GM12878 (cell line): Measurements from ENCODE around the gene POFUT1.

Source experiments
- CBX3 ChIP-seq: fragments of 200-600 bp; sonication (generic); IDR thresholded peaks from 2 replicates; pipeline ENCODE4 v1.6.1; 2016; ENCODE audit warnings: low read depth, borderline replicate concordance
- CREM ChIP-seq: IDR thresholded peaks from 2 replicates; pipeline ENCODE4 v1.6.1; 2014; ENCODE audit warnings: antibody characterized with exemption, low read depth
- CTCF ChIP-seq, 3 experiments: IDR thresholded peaks in 2 of 3; conservative IDR thresholded peaks in 1 of 3; 2 replicates each; pipeline ENCODE4 v1.5.1; 2011; ENCODE audit warnings: low read depth in 3 of 3, low read length in 3 of 3, mild to moderate bottlenecking in 3 of 3, control low read depth in 2 of 3, moderate library complexity in 2 of 3, inconsistent platforms in 1 of 3, mixed read lengths in 1 of 3; ENCODE audit not compliant: control insufficient read depth in 2 of 3, insufficient read depth in 1 of 3; ENCODE audit errors: extremely low read depth in 1 of 3
- HDAC6 ChIP-seq: fragments of 200-600 bp; sonication (generic); IDR thresholded peaks from one replicate; pipeline ENCODE4 v1.8.0; 2017; ENCODE audit warnings: antibody characterized with exemption; ENCODE audit not compliant: unreplicated experiment
- IKZF1 ChIP-seq: fragments of 450-650 bp; conservative IDR thresholded peaks from 2 replicates; pipeline ENCODE4 v1.6.1; 2017; ENCODE audit warnings: antibody characterized with exemption, mild to moderate bottlenecking
- POLR2A ChIP-seq: IDR thresholded peaks from 2 replicates; pipeline ENCODE4 v1.6.1; 2011; ENCODE audit warnings: low read depth, mild to moderate bottlenecking, low read length
- POLR2AphosphoS5 ChIP-seq: IDR thresholded peaks from 2 replicates; pipeline ENCODE4 v1.6.1; 2011; ENCODE audit warnings: mild to moderate bottlenecking, low read length, inconsistent platforms
- TARDBP ChIP-seq: IDR thresholded peaks from 2 replicates; pipeline ENCODE4 v1.6.1; 2016; ENCODE audit warnings: borderline replicate concordance
- ZNF24 ChIP-seq: fragments of 450-650 bp; IDR thresholded peaks from 2 replicates; pipeline ENCODE4 v1.6.1; 2017; ENCODE audit warnings: antibody characterized with exemption, mild to moderate bottlenecking

GRCh38 chr20:32227744-32228688 is 20.3 kb downstream of the POFUT1 start:
- TF ChIP-seq CBX3 (no peak), POLR2A (no peak), POLR2AphosphoS5 (no peak), HDAC6 (no peak), CREM (no peak), CTCF (IDR thresholded peaks at IDR 0.05 in 2 of 3, conservative IDR thresholded peaks at IDR 0.05 in 1 of 3; ENCODE audit: control insufficient read depth in 2 of 3, extremely low read depth in 1 of 3, insufficient read depth in 1 of 3, low read depth in 3 of 3, low read length in 3 of 3) (no peak), TARDBP (no peak), ZNF24 (no peak), IKZF1 (no peak)
